ENCODE measurements around the gene LPCAT1. TPM values are rescaled to one million over a fixed set of nuclear protein-coding genes. Genes with fewer than 3 reads are reported as not detected.

LPCAT1 gene
- total RNA-seq, 1 experiment from 2014 or later, result 58.5 TPM

DNA sequence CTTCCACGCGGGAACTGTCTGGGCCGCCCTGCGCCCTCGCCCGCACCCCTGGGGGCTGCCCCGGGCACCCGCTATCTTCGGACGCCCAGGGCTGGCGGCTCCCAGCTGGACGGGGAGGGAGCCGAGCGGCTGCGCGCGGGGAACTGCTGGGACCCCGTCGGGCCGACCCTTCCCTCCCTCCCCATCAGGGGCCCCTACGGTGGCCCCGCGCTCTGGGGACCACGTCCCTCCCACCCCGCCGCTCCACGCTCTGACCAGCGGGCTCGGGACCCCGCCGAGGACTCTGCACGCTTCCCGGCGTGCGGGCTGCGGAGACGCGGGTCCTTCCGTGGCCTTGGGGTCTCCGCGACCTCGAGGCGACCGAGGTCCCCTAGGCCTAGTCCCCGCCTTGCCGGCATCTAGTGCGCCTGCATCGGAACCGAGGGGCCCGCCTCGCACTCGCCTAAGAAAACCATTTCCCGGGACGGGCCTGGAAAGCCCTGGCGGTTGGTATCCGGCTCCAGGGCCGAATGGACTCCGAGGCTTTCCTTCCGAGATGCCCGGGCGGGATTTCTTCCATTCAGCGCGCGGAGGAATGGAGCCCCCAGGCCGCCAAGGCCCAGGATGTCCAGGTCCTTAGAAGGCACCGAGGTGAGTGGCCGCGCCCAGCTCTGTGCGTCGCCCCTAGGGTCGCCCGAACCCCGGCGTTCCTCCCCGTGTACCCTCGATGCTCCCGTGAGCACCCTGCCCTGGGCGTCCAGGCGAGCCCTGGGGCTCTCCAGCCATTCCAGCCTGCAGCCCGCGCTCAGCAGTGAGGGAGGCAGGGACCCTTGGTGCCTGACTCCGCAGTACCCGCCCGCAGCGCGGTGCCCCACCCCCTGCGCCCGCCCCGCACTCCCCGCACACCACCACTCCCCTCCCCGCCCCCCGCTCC is 77.8 kb downstream of the LPCAT1 start:
- DNase-seq (ENCODE audit: low read depth), result no peak

DNA sequence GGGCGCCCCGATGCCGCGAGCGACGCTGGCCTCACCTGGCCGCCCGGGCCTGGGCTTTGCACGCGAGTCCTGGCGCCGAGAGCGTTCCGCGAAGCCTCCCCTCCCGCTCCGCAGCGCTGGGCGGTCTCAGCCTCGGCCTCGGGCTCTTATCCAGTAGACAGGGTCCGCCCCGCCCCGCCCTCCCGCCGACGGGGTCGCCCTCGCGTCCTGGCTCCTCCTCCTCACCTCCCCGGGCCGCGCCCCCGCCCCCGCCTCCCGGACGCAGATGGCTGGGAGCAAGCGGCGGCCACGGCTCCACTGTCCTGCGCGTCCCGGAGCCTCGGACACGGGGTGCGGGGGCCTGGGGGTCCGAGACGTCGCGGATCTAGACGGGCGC is 78.5 kb downstream of the LPCAT1 start, which contains the start of gene SLC6A3:
TSS of gene SLC6A3 (minus strand) at position 128 of the 376 bp plus-strand sequence. CDS start 2,243 bp downstream, outside the sequence.
- DNase-seq (ENCODE audit: low read depth), result no peak

- no peak for DNase-seq (ENCODE audit: low read depth)
Observed at GRCh38 chr5:1444361-1445189, 79.2 kb downstream of the LPCAT1 start.

- DNase-seq (ENCODE audit: low read depth), result no peak
Observed at GRCh38 chr5:1443991-1444360, 79.8 kb downstream of the LPCAT1 start.

- DNase-seq (ENCODE audit: low read depth), result no peak
Observed at GRCh38 chr5:1443171-1443570, 80.6 kb downstream of the LPCAT1 start.

DNA sequence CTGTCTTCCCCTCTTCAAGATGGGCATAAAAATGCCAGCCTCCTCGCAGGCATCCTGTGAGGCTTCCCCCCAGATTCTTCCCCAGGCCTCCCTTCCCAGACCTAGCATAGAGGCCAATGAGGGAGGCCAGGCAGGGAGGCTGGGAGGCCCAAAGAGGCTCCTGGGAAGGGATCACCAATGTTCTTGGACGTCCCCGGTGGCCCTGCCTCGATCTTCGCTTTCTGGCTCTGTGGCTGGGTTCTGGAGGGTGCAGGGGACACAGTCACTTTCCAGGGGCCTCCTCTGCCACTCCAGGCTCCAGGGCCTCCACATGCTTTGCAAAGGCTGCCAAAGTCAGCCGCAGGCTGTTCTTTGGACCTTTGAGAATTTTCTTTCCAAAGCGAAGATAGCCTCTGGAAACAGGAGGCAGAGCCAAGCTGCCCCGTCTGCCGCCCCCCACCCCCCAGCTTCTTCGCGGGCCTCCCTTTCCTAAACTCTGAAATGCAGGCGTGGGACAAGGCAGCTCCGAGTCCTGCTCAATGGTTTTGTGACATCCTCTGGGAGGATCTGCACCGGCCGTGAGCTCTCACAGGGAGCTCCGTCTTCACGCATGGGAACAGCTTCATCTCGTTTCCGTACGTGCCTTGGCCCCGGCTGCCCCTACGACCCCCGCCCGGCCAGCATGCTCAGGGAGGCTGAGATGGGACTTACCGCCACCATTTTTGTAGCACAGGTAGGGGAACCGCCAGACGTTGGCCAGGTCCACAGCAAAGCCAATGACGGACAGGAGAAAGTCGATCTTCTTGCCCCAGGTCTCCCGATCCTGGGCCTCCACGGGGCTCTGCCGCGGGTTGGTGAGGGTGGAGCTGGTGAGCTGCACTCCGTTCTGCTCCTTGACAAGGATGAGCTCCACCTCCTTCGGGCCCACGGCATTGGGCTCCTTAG is 81.3 kb downstream of the LPCAT1 start:
- DNase-seq (ENCODE audit: low read depth), result no peak

GRCh38 chr5:1441166-1441865 is 82.4 kb downstream of the LPCAT1 start:
- no peak for DNase-seq (ENCODE audit: low read depth)

DNA sequence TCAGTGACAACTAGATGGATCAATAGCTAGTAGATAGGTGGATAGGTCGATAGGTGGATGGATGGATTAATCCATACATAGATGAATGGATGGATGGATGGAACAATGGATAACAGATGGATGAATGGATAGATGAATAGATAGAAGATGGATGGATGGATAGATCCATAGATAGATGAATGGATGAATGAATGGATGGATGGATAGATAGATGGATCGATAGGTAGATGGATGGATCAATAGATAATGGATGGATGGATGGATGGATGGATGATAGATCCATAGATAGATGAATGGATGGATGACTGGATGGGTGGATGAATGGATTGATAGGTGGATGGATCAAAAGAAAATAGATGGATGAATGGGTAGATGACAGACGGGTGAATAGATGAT is 83.7 kb downstream of the LPCAT1 start:
- no peak for DNase-seq (ENCODE audit: low read depth)

DNA sequence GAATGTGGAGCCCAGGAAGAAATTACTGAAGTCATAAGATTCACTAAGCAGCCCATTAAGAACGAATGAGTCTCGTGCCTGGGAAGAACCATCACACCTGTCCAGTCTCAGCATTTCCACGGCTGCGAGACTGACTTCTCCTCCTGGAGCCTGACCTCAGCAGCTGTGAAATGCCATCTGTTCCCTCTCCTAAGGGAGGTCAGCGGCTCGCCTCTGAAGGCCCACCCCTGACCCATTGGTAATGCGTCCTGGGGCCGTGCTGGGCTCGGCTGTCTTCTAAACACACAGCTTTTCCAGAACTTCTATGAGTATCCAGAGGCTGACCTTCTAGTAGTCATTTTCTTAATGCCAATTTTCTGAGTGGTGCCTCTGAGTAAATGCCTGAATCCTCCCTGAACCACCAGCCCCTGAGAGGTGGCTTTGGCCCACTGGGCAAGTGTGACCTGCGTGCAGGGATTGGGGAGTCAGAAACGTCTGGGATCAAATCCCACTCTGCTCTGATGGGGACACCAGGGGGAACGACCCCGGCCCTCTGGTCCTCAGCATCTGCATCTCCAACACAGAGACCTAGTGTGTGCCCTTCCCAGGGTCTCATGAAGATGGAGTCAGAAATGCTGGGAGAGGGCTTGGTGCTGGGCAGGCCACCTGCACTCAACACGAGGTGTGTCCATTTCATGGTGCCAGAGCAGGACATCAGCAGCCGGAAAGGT is 84.2 kb downstream of the LPCAT1 start:
- no peak for DNase-seq (ENCODE audit: low read depth)

DNA sequence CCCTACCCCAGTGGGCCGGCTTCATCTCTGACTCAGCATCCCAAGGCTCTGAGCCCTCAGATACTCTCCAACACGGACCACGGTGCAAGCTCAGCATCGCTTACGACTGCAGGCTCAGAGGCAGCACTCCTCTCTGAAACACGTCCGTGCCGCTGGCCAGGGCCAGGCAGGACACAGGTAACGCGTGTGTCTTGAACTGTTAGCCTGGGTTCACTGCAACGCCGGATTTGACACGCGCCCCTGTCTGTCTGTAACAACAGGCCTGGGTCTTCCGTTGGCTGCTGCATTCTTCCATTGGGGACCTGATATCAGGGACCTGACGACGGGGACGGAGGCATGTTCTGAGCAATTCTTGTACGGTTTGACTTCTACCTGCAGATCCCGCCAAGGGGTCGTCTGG is 84.9 kb downstream of the LPCAT1 start:
- DNase-seq (ENCODE audit: low read depth), result no peak

- no peak for DNase-seq (ENCODE audit: low read depth)
Observed at GRCh38 chr5:1437876-1438559, 85.7 kb downstream of the LPCAT1 start.

DNA sequence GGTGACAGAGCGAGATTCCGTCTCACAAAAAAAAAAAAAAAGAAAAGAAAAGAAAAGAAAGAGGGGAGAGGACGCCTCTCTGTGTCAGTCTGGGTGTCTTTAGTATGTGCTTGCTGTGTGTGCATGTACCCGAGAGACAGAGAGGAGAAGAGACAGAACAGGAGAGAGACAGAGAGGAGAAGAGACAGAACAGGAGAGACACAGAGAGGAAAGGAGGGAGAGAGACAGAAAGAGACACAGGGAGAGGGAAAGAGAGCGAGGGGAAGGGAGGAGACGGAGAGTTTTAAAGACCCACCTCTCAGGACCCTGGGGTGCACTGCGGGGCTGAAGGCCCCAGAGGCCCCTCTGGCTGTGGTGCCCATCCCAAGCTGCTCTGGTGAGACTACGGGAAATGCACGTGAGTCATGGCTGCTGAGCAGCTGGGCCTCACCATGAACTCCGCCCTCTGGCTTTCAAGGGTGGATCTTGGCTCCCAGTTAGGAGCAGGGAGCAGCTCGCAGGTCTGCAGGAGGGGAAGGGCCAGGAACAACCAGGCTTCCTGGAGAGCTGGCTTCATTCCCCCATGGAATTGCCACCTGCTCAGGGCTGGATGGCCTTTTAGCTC is 86.4 kb downstream of the LPCAT1 start:
- peak; percentile 77 for DNase-seq (ENCODE audit: low read depth)

GRCh38 chr5:1436681-1437080 is 87.1 kb downstream of the LPCAT1 start:
- DNase-seq (ENCODE audit: low read depth), result no peak

GRCh38 chr5:1436036-1436435 is 87.7 kb downstream of the LPCAT1 start:
- no peak for DNase-seq (ENCODE audit: low read depth)

- no peak for DNase-seq (ENCODE audit: low read depth)
Observed at GRCh38 chr5:1435369-1435768, 88.4 kb downstream of the LPCAT1 start.

- no peak for DNase-seq (ENCODE audit: low read depth)
Observed at GRCh38 chr5:1432296-1432695, 91.5 kb downstream of the LPCAT1 start.

- DNase-seq (ENCODE audit: low read depth), result no peak
Observed at GRCh38 chr5:1431896-1432295, 91.9 kb downstream of the LPCAT1 start.

DNA sequence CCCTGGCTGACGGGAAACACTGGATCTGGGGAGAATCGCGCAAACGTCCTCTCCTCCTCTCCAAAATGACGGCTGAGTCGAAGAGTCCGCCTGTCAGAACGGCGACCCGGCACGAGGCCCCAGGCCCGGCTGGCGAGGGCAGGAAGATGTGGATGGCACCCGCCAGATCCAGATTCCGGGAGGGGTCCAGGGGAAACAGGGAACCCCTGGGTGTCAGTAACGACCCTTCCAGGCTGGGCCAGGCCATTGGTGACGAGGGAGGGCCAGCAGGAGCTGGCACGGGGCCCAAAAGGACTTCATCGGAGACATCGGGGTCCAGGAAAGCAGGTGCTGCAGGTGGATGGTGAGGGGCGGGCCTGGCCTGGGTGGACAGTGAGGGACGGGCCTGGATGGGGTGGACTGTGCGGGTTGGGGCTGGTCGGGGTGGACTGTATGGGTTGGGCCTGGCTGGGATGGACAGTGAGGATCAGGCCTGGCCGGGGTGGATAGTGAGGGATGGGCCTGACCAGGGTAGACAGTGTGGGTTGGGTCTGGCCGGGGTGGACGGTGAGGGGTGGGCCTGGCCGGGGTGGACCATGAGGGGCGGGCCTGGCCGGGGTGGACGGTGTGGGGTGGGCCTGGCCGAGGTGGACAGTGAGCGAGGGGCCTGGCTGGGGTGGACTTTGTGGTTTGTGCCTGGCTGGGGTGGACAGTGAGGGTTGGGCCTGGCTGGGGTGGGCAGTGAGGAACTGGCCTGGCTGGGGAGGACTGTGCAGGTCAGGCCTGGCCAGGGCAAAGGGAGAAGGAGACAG is 92.5 kb downstream of the LPCAT1 start:
- DNase-seq (ENCODE audit: low read depth), result no peak

Measured in HT1080 (cell line).